Chondrocyte (in vitro differentiated cells): Measurements from ENCODE around the gene FBXL7. TPM values are rescaled to one million over a fixed set of nuclear protein-coding genes. Genes with fewer than 3 reads are reported as not detected.
A peak's percentile ranks its signal among the peaks of the same experiment; 100 is the strongest.

Experiments
- DNase-seq: peaks from one replicate; pipeline ENCODE4 v3.0.0; 2021; ENCODE audit warnings: mixed read lengths, low spot score
- H3K27ac Mint-ChIP-seq: one replicate; pipeline ENCODE4 v1.8.0; 2021; ENCODE audit warnings: mild to moderate bottlenecking, moderate library complexity, mixed read lengths; ENCODE audit not compliant: unreplicated experiment
- H3K27me3 Mint-ChIP-seq: 2 replicates; pipeline ENCODE4 v1.8.0; 2021; ENCODE audit warnings: low read depth, mixed read lengths
- H3K36me3 Mint-ChIP-seq: 2 replicates; pipeline ENCODE4 v1.8.0; 2021; ENCODE audit warnings: low read depth, mixed read lengths
- H3K4me1 Mint-ChIP-seq: 2 replicates; pipeline ENCODE4 v1.8.0; 2021; ENCODE audit warnings: low read depth, mild to moderate bottlenecking, mixed read lengths
- H3K4me3 Mint-ChIP-seq: one replicate; pipeline ENCODE4 v1.8.0; 2021; ENCODE audit warnings: mild to moderate bottlenecking, moderate library complexity, mixed read lengths; ENCODE audit not compliant: unreplicated experiment
- H3K9me3 Mint-ChIP-seq: 2 replicates; pipeline ENCODE4 v1.8.0; 2021; ENCODE audit warnings: low read depth, mixed read lengths
- total RNA-seq: library from RNA; stranded (reverse); gene quantifications from 3 replicates; pipeline ENCODE4 v1.2.1, GENCODE V29; 2021
- TF ChIP-seq, protein P1 (sequence below): fragments of 200-600 bp; sonication (generic); IDR thresholded peaks from 2 replicates; pipeline ENCODE4 v1.5.0; 2021; ENCODE audit warnings: antibody characterized with exemption, mild to moderate bottlenecking, moderate library complexity

FBXL7 gene
- total RNA-seq, 1 donor from 2014 or later: 32.6 TPM

- Mint-ChIP-seq H3K27ac (peak overlapping the region; percentile 89), H3K27me3 (peaks cover under 1% of the 10 kb centered on the region), H3K36me3 (peaks cover 2% of the 10 kb centered on the region), H3K4me3 (peak overlapping the region; percentile 89), H3K9me3 (no peaks in the 10 kb centered on the region), H3K4me1 (peaks cover 42% of the 10 kb centered on the region)
- DNase-seq: no peak
- TF ChIP-seq, protein P1, sequence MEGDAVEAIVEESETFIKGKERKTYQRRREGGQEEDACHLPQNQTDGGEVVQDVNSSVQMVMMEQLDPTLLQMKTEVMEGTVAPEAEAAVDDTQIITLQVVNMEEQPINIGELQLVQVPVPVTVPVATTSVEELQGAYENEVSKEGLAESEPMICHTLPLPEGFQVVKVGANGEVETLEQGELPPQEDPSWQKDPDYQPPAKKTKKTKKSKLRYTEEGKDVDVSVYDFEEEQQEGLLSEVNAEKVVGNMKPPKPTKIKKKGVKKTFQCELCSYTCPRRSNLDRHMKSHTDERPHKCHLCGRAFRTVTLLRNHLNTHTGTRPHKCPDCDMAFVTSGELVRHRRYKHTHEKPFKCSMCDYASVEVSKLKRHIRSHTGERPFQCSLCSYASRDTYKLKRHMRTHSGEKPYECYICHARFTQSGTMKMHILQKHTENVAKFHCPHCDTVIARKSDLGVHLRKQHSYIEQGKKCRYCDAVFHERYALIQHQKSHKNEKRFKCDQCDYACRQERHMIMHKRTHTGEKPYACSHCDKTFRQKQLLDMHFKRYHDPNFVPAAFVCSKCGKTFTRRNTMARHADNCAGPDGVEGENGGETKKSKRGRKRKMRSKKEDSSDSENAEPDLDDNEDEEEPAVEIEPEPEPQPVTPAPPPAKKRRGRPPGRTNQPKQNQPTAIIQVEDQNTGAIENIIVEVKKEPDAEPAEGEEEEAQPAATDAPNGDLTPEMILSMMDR: peak; percentile 63
These were observed 1.3 kb downstream of the FBXL7 start for GRCh38 chr5:15501091-15501791.

DNA sequence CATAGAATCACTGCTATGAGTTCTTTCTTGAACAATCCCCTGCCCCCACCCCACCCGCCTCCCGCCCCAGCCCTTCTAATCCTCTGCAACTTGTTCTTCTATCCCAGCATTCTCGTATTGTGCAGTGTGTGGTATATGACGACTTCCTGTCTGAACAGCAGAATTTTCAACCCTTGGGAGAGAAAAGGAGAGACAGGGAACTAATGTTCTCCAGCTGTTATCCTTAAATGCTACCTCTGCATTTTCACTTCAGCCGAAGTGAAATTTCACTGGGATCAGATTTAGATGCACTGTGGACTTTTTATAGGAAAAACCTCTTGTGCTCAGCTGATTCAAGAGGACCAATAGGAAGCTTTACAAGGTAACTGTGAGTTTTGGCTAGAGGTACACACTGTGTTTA lies 2.2 kb downstream of the FBXL7 start:
- no peaks in the 10 kb centered on the region for H3K9me3 Mint-ChIP-seq
- H3K27ac Mint-ChIP-seq: peak overlapping the region; percentile 90
- H3K4me3 Mint-ChIP-seq: peak overlapping the region; percentile 89
- H3K36me3 Mint-ChIP-seq: peaks cover 2% of the 10 kb centered on the region
- H3K4me1 Mint-ChIP-seq: peaks cover 47% of the 10 kb centered on the region
- no peaks in the 10 kb centered on the region for H3K27me3 Mint-ChIP-seq
- no peak for DNase-seq
- TF ChIP-seq, protein P1: no peak

DNA sequence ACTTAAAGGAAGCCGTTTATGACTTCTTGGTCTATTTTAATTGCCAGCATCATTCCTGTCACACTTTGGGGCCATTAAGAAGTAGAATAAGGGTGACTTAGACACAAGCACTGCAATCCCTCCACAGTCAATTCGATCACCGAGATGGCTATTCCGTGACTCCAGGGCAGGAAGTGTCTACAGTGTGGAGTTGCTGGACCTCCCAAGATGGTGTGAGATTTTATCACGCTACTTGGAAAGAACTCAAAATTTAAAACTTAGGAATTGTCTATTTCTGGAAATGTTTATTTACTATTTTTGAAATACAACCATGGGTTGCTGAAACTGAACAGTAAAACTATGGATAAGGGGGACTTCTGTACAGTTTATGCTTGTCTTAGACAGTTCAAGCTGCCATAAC lies 6.2 kb downstream of the FBXL7 start:
- peaks cover 2% of the 10 kb centered on the region for H3K36me3 Mint-ChIP-seq
- H3K27me3 Mint-ChIP-seq: no peaks in the 10 kb centered on the region
- no peak overlapping the region for H3K27ac Mint-ChIP-seq
- peaks cover 68% of the 10 kb centered on the region for H3K4me1 Mint-ChIP-seq
- H3K4me3 Mint-ChIP-seq: no peak overlapping the region
- DNase-seq: no peak
- H3K9me3 Mint-ChIP-seq: no peaks in the 10 kb centered on the region
- TF ChIP-seq, protein P1: no peak

GRCh38 chr5:15506897-15507296 lies 6.9 kb downstream of the FBXL7 start:
- DNase-seq: no peak
- Mint-ChIP-seq H3K27me3 (no peaks in the 10 kb centered on the region), H3K4me1 (peaks cover 72% of the 10 kb centered on the region), H3K27ac (no peak overlapping the region), H3K36me3 (peaks cover 2% of the 10 kb centered on the region), H3K9me3 (no peaks in the 10 kb centered on the region), H3K4me3 (no peak overlapping the region)
- TF ChIP-seq, protein P1: no peak

- Mint-ChIP-seq H3K4me1 (peaks cover 52% of the 10 kb centered on the region), H3K9me3 (no peaks in the 10 kb centered on the region), H3K36me3 (peaks cover 2% of the 10 kb centered on the region), H3K27ac (peak overlapping the region; percentile 73), H3K4me3 (no peak overlapping the region), H3K27me3 (no peaks in the 10 kb centered on the region)
- DNase-seq: no peak
- TF ChIP-seq, protein P1: no peak
These were observed 10.1 kb downstream of the FBXL7 start for GRCh38 chr5:15510092-15510491.
